DMS53 treated with DMSO at 0.1 percent for 48 hours (cell line): ENCODE measurements around the gene LUC7L2.
"Not testable (repeated sequence)": the region's sequence is repeated elsewhere in the genome, so short reads cannot be mapped to it uniquely, and the experiment has no call there.

ENCODE experiments used
- DNase-seq: peaks from one replicate; lab custom pipeline; 2025; ENCODE audit not compliant: unreplicated experiment; lab: John Stamatoyannopoulos, UW

The LUC7L2 gene

GRCh38 chr7:139354729-139355128 lies 5.0 kb upstream of the LUC7L2 start:
- no peak for DNase-seq

GRCh38 chr7:139355320-139355719 lies 4.4 kb upstream of the LUC7L2 start:
- DNase-seq: no peak

GRCh38 chr7:139357729-139358506 lies 1.8 kb upstream of the LUC7L2 start:
- DNase-seq: not testable (repeated sequence)

GRCh38 chr7:139358541-139359365 lies 941 bp upstream of the LUC7L2 start:
- DNase-seq: peak; percentile 73

- DNase-seq: peak; percentile 93
Measured at GRCh38 chr7:139360210-139360947, 685 bp downstream of the LUC7L2 start.

GRCh38 chr7:139360948-139361307 lies 1.2 kb downstream of the LUC7L2 start:
- no peak for DNase-seq

GRCh38 chr7:139361523-139361922 lies 1.8 kb downstream of the LUC7L2 start:
- no peak for DNase-seq

- no peak for DNase-seq
Measured at GRCh38 chr7:139362302-139362701, 2.6 kb downstream of the LUC7L2 start.

- no peak for DNase-seq
Measured at GRCh38 chr7:139362981-139363380, 3.3 kb downstream of the LUC7L2 start.

GRCh38 chr7:139365336-139365735 lies 5.6 kb downstream of the LUC7L2 start:
- no peak for DNase-seq

GRCh38 chr7:139366400-139366799 lies 6.7 kb downstream of the LUC7L2 start:
- DNase-seq: no peak

GRCh38 chr7:139367438-139368155 lies 7.9 kb downstream of the LUC7L2 start:
- no peak for DNase-seq

GRCh38 chr7:139370301-139370942 lies 10.7 kb downstream of the LUC7L2 start:
- no peak for DNase-seq

- no peak for DNase-seq
Measured at GRCh38 chr7:139370943-139371313, 11.2 kb downstream of the LUC7L2 start.

GRCh38 chr7:139374246-139374645 lies 14.6 kb downstream of the LUC7L2 start:
- DNase-seq: no peak

GRCh38 chr7:139382439-139382838 lies 22.7 kb downstream of the LUC7L2 start:
- no peak for DNase-seq

GRCh38 chr7:139384611-139385010 lies 24.9 kb downstream of the LUC7L2 start:
- no peak for DNase-seq

GRCh38 chr7:139387594-139387993 lies 27.9 kb downstream of the LUC7L2 start:
- DNase-seq: no peak

- no peak for DNase-seq
Measured at GRCh38 chr7:139389091-139389490, 29.4 kb downstream of the LUC7L2 start.

- DNase-seq: no peak
Measured at GRCh38 chr7:139389774-139390173, 30.1 kb downstream of the LUC7L2 start.
